Measurements from ENCODE around the gene NDC1.

GRCh38 chr1:53781654-53782053, 56.4 kb downstream of the NDC1 start:
- TF ChIP-seq CTCF (IDR thresholded peaks at IDR 0.05) (no peak), POLR2AphosphoS5 (IDR thresholded peaks at IDR 0.05) (no peak)

Measured in prostate gland (tissue), 2 donors.